ENCODE measurements around the gene SERPINA1. TPM values are rescaled to one million over a fixed set of nuclear protein-coding genes. Genes with fewer than 3 reads are reported as not detected.

Gene SERPINA1
- total and polyA plus RNA-seq, 2 of the 13 experiments (the other 11 are each of a cell fraction or from before 2014, with no cell fraction given), result 3,266 to 11,015 TPM

GRCh38 chr14:94340533-94340932, 47.9 kb downstream of the SERPINA1 start (continued):
- TF ChIP-seq GLMP (CRISPR knock-in tag; IDR thresholded peaks at IDR 0.05; ENCODE audit: borderline replicate concordance) (no peak), CBFB (CRISPR knock-in tag; IDR thresholded peaks at IDR 0.05) (0 out of 2 replicates have a peak, but pooled peaks have one; percentile 37), ELF3 (CRISPR knock-in tag; IDR thresholded peaks at IDR 0.05) (peak; percentile 70; the same call in 1 of the 2 replicates), PAWR (CRISPR knock-in tag; IDR thresholded peaks at IDR 0.05; ENCODE audit: borderline replicate concordance) (no peak), ZHX2 (IDR thresholded peaks at IDR 0.05; ENCODE audit: low read depth) (no peak), ZHX2 (CRISPR knock-in tag; IDR thresholded peaks at IDR 0.05; ENCODE audit: borderline replicate concordance) (no peak), ZNF660 (CRISPR knock-in tag; IDR thresholded peaks at IDR 0.05; ENCODE audit: borderline replicate concordance, low read depth) (no peak), ZNF558 (CRISPR knock-in tag; IDR thresholded peaks at IDR 0.05; ENCODE audit: borderline replicate concordance) (no peak), NR2C2 (CRISPR knock-in tag; IDR thresholded peaks at IDR 0.05; ENCODE audit: borderline replicate concordance) (peak; percentile 73), PATZ1 (CRISPR knock-in tag; IDR thresholded peaks at IDR 0.05) (no peak), SRF (IDR thresholded peaks at IDR 0.05; ENCODE audit: low read depth, low read length) (no peak), PTBP1 (IDR thresholded peaks at IDR 0.05; ENCODE audit: low read depth, low read length, poor library complexity, severe bottlenecking) (no peak), ZNF101 (CRISPR knock-in tag; IDR thresholded peaks at IDR 0.05; ENCODE audit: borderline replicate concordance, low read depth) (no peak), ZNF570 (CRISPR knock-in tag; IDR thresholded peaks at IDR 0.05; ENCODE audit: borderline replicate concordance) (no peak), HMGA1 (CRISPR knock-in tag; conservative IDR thresholded peaks at IDR 0.05) (no peak), NCOA1 (CRISPR knock-in tag; IDR thresholded peaks at IDR 0.05) (no peak), DNMT1 (CRISPR knock-in tag; IDR thresholded peaks at IDR 0.05) (no peak), SAP130 (CRISPR knock-in tag; IDR thresholded peaks at IDR 0.05; ENCODE audit: low read depth) (peak; percentile 94), JUND (CRISPR knock-in tag; IDR thresholded peaks at IDR 0.05) (no peak), ZNF777 (CRISPR knock-in tag; IDR thresholded peaks at IDR 0.05) (no peak), FOXC1 (CRISPR knock-in tag; IDR thresholded peaks at IDR 0.05; ENCODE audit: borderline replicate concordance) (no peak), TBP (CRISPR knock-in tag; IDR thresholded peaks at IDR 0.05) (no peak), TCF7 (IDR thresholded peaks at IDR 0.05; ENCODE audit: low read depth) (peak; percentile 66)
